ENCODE results near the gene FRMD3.

FRMD3 gene

DNA sequence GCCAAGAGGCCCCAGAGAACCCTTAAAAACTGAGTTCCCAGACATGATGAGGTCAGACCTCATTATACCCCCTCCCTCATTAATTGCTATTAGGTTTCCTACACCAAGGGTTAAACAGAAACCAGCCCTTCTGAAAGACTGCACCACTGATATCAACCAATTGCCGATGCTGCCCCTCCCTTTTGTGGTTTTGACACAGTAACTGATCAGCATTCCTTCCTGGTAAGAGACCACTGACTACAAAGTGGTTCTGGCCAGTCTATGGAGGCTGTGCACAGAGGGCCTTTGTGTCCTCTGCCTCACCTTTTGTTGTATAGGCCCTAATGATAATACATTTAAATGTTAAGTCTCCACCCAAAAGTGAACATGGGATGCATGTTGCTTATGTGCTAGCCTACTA lies 201.5 kb downstream of the FRMD3 start:
- no peak for DNase-seq (ENCODE audit: low read depth in 2 of 2)

GRCh38 chr9:83334320-83334719 lies 203.9 kb downstream of the FRMD3 start:
- DNase-seq (ENCODE audit: low read depth in 2 of 2): peak; percentile 44 to 61

GRCh38 chr9:83330207-83331196 lies 207.7 kb downstream of the FRMD3 start:
- DNase-seq (ENCODE audit: low read depth in 2 of 2): no peak

GRCh38 chr9:83327750-83328622 lies 210.2 kb downstream of the FRMD3 start:
- no peak for DNase-seq (ENCODE audit: low read depth in 2 of 2)

GRCh38 chr9:83327323-83327722 lies 210.9 kb downstream of the FRMD3 start:
- no peak for DNase-seq (ENCODE audit: low read depth in 2 of 2)

- DNase-seq (ENCODE audit: low read depth in 2 of 2): no peak
Observed at GRCh38 chr9:83323148-83323547, 215.1 kb downstream of the FRMD3 start.

- DNase-seq (ENCODE audit: low read depth in 2 of 2): no peak
Observed at GRCh38 chr9:83322438-83322837, 215.8 kb downstream of the FRMD3 start.

DNA sequence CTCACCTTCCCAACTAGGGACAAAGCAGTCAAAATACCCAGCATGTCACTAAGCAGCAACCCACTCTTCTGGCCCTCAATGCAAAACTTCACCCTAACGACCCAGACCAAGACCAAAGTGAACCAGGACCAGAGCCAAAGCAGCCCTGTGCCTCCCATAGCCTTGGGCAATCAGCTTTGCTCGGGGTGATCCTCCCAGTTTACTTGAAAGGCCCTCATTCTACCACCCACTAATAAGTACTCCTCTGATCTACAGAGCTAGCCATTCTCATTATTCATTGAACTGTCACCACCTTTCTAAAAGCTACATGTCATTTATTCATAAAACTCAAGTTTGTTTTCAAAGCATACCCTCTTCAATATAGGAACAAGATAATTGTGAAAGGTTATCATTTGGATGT lies 221.0 kb downstream of the FRMD3 start:
- DNase-seq (ENCODE audit: low read depth in 2 of 2): no peak

- no peak for DNase-seq (ENCODE audit: low read depth in 2 of 2)
Observed at GRCh38 chr9:83315649-83316048, 222.6 kb downstream of the FRMD3 start.

DNA sequence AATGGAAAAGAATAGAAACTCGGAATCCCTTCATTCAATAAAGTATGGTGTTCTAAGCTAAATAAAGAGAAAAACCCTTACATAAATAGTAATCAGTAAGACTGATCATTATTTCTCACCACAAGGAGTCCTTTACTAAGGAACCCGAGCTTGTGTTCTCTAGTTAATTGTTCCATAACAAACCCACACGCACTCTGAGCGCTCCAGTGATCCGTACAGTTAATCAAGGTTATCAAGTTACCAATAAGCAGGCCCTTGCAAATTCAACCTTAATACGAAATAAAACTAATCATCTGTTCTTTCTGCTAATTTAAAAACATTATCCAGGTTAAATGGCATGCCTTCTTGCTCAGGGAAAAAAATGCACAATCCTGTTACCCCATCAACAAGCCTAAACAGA lies 224.4 kb downstream of the FRMD3 start:
- no peak for DNase-seq (ENCODE audit: low read depth in 2 of 2)

DNA sequence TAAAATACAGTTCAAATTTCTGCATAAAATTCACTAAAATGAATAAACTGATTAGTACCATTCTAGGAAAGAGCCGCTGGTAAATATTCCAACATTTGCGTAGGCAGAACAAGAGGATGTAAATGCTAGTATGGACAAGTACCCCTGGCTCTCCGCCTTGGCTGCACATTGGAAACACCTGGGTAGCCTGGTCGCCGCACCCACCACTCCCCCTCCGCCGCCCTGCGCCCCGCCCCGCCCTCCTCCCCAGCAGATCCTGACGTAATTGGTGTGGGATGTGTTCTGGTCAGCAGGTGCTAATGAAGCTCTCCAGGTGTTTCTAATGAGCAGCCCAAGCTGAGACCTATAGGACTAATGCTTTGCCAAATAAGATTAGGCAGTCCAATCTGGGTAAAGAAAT lies 225.7 kb downstream of the FRMD3 start:
- no peak for DNase-seq (ENCODE audit: low read depth in 2 of 2)

DNA sequence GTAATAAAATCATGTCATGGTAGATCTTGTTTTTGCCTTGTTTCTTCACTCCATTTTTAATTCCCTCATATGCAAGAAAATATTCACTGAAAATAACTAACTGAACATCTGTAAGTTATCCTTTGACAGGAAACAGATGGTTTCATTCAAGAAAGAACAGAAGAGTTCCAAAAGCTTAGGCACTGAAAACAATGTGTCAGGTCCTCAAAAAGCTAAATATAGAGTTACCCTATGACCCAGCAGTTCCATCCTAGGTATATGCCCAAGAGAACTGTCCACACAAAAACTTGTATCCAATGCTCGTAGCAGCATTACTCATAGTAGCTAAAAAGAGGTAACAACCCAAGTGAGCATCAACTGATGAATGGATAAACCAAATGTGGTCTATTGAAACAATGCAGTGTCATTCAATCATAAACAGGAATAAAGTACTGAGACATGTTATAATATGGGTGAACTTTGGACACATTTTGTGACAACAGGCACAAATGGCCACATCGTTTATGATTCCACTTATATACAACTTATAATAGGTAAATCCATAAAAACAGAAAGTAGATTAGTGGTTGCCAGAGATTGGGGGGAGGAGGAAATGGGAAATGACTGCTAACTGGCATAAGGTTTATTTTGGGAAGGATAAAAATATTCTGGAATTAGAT lies 231.0 kb downstream of the FRMD3 start:
- no peak for DNase-seq (ENCODE audit: low read depth in 2 of 2)

GRCh38 chr9:83304686-83305085 lies 233.5 kb downstream of the FRMD3 start:
- no peak for DNase-seq (ENCODE audit: low read depth in 2 of 2)

DNA sequence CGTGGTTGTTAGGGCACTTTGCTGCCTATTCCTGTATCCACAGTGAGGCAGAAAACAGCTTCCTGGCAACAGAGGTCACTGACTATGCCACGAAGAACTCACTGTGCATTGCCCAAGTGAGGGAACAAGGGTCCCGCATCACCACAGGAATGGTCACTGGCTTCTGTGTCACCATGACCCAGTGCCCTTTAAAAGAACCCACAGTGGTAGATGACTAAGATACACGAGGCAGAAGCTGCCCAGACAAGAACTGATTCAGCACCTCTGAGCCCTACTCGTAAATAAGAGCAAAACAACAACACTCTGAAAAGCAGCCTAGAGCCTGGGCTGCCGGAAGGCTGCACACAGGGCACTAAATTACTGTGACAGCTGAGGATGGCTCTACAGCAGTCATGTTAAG lies 238.6 kb downstream of the FRMD3 start:
- DNase-seq (ENCODE audit: low read depth in 2 of 2): no peak

DNA sequence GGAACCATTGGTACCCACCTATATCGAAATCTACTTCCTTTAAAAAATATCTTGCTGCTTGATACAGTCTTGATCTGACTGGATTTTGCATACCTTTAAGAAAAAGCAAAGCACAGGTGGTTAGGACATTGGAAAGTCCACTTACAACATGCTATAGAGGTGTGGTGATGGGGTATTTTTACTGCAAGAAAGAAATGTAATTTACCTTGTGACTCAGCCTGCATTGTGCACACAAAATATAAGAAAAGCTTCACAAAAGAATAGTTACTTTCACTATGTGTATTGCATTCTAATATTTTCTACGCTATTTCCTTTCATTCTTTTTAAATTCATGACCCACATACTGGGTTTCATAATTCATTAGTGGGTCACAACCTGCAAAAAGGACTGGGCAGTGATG lies 239.1 kb downstream of the FRMD3 start:
- DNase-seq (ENCODE audit: low read depth in 2 of 2): no peak

- DNase-seq (ENCODE audit: low read depth in 2 of 2): no peak
Observed at GRCh38 chr9:83296123-83296522, 242.1 kb downstream of the FRMD3 start.

- no peak for DNase-seq (ENCODE audit: low read depth in 2 of 2)
Observed at GRCh38 chr9:83294816-83295215, 243.4 kb downstream of the FRMD3 start.

GRCh38 chr9:83291196-83291595 lies 247.0 kb downstream of the FRMD3 start:
- DNase-seq (ENCODE audit: low read depth in 2 of 2): no peak

GRCh38 chr9:83290692-83291091 lies 247.5 kb downstream of the FRMD3 start:
- DNase-seq (ENCODE audit: low read depth in 2 of 2): no peak

DNA sequence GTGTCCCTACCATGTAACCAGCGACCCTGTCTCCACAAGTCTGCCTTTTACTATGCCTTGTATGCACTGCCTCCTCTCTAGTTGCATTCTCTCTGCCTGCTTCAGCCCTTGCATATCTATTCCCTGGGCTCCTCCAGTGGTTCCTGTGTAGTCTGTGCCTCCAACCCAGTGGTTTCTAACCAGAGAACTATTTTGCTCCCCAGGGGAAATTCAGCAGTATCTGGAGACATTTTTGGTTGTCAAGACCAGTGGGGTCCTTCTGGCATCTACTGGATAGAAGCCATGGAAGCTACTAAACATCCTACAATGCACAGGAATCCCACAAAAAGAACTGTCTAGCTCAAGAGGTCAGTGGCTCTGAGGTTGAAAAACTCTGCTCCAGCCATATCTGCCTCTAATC lies 251.2 kb downstream of the FRMD3 start:
- DNase-seq (ENCODE audit: low read depth in 2 of 2): no peak

DNA sequence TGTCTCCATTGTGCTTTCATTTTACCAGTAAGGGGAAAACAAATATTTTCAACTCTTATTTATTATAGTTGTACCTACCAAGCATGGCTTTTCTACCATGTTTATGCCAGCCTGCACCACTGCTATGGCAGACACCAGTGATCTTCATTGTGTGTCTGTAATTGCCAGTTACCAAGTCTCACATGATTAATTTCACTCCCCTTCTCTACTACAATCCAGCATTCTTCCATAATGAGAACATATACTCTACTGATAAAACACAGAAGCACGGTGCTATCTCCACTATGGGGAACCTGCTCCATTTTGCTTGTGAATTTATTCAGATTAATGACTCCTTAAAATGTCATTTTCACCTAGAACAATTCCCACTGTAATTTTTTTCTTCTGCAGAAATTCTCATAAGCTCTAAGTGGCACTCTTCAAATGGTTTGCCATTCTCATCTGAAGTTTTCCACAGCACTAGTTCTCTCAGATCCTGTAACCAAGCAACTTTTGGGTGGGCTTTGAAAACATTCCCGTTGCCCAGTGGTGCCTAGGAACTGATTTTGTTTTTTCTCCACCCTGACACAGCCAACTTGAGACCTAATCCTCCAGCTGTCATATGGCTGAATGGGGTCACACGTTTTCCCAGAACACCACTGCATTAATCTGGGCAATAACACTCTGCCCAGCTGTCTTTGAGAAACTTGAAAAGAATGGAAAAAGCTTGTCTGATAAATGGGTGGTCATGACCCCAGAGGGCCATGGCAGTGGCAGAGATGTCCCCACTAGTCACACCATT lies 252.6 kb downstream of the FRMD3 start:
- no peak for DNase-seq (ENCODE audit: low read depth in 2 of 2)
